ENCODE data around the gene PRAMEF5. TPM values are rescaled to one million over a fixed set of nuclear protein-coding genes. Genes with fewer than 3 reads are reported as not detected.
"Not testable (repeated sequence)": the region's sequence is repeated elsewhere in the genome, so short reads cannot be mapped to it uniquely, and the experiment has no call there.

PRAMEF5 gene
- total RNA-seq, 1 experiment from 2014 or later, result not detected

- WGBS (ENCODE audit: extremely low coverage, insufficient read length, low lambda C conversion rate), result no CpG with 5 or more reads among the region's 4 CpGs
- H3K4me1 ChIP-seq (ENCODE audit: insufficient read depth, low read length); H4K8ac ChIP-seq (replicated peaks; ENCODE audit: insufficient read length, low read depth, low read length); H3K27ac ChIP-seq (ENCODE audit: insufficient read length, low read depth, low read length); DNase-seq; H2BK120ac ChIP-seq (ENCODE audit: low read depth, low read length, poor library complexity, severe bottlenecking); H4K20me1 ChIP-seq (ENCODE audit: control insufficient read depth, insufficient read depth, insufficient read length); H4K5ac ChIP-seq (ENCODE audit: insufficient read length, low read depth, low read length); H3K27me3 ChIP-seq (ENCODE audit: insufficient read depth, low read length); H3K9ac ChIP-seq (ENCODE audit: extremely low read depth, insufficient read length, low read length); H3K27ac Mint-ChIP-seq; H3K56ac ChIP-seq (ENCODE audit: insufficient read length, low read depth, low read length); H2BK5ac ChIP-seq (ENCODE audit: insufficient read length, low read length); H3K79me2 ChIP-seq (ENCODE audit: insufficient read depth, low read length); H3K18ac ChIP-seq (ENCODE audit: insufficient read length, low read depth, low read length); H3K27me3 Mint-ChIP-seq (ENCODE audit: low read depth); H3K23ac ChIP-seq (ENCODE audit: insufficient read length, low read depth, low read length); H2BK20ac ChIP-seq (ENCODE audit: low read depth, low read length, poor library complexity, severe bottlenecking); H3K79me1 ChIP-seq (ENCODE audit: insufficient read depth, low read depth, low read length, poor library complexity, severe bottlenecking); H2BK12ac ChIP-seq (ENCODE audit: insufficient read length, low read depth, low read length); H2AFZ ChIP-seq (ENCODE audit: low read length); H2AK5ac ChIP-seq (ENCODE audit: insufficient read length, low read length); H3K14ac ChIP-seq (ENCODE audit: insufficient read depth, low read length); H3T11ph ChIP-seq (ENCODE audit: low read length); H2BK15ac ChIP-seq (ENCODE audit: low read depth, low read length); H3K4me1 Mint-ChIP-seq; H3K23me2 ChIP-seq (ENCODE audit: insufficient read length, low read depth, low read length, poor library complexity, severe bottlenecking); H3K4me3 Mint-ChIP-seq; H3K4ac ChIP-seq (ENCODE audit: low read depth, low read length); H3K4me2 ChIP-seq (ENCODE audit: insufficient read depth, insufficient read length, low read length); H4K91ac ChIP-seq (ENCODE audit: insufficient read length, low read depth, low read length): not testable (repeated sequence)
- H3K36me3 Mint-ChIP-seq (ENCODE audit: insufficient read depth in 1 of 3, low read depth in 3 of 3), result peaks cover 6 to 17% (median 9%) of the 10 kb centered on the region in 3 experiments
- H3K9me3 Mint-ChIP-seq, result peaks cover 27 to 28% of the 10 kb centered on the region in 2 experiments
- H3K9me3 ChIP-seq (ENCODE audit: control insufficient read depth, low read depth, low read length), result peaks cover 30% of the 10 kb centered on the region
These were observed 31.2 kb upstream of the PRAMEF5 start for GRCh38 chr1:13222788-13223187.
